Stimulated activated CD4-positive, alpha-beta T cell treated with anti-CD3 and anti-CD28 coated beads, Interleukin-15, amount 100 ng/mL, for 24 hours (primary cell): ENCODE measurements around the gene PRR29.

Source experiments
- DNase-seq: peaks from one replicate; pipeline ENCODE4 v3.0.0-alpha.2; 2020

PRR29 gene

GRCh38 chr17:64051153-64051552, 53.0 kb downstream of the PRR29 start:
- no peak for DNase-seq

- no peak for DNase-seq
These were observed 55.0 kb downstream of the PRR29 start for GRCh38 chr17:64053101-64053500.
